Ascending aorta (tissue), 2 donors: ENCODE results near the gene BRDT. TPM values are rescaled to one million over a fixed set of nuclear protein-coding genes. Genes with fewer than 3 reads are reported as not detected.

Experiments used
- DNase-seq, 2 donors: peaks; one replicate each; pipeline ENCODE4 v3.0.0-alpha.2; 2019; ENCODE audit warnings: low spot score in 2 of 2
- H3K27ac ChIP-seq, 2 donors: fragments of 200-600 bp; sonication (generic); one replicate each; pipeline ENCODE4 v1.5.1; 2016 to 2017; ENCODE audit warnings: mild to moderate bottlenecking in 1 of 2
- H3K27me3 ChIP-seq: fragments of 200-600 bp; sonication (generic); one replicate; pipeline ENCODE4 v1.5.1; 2017
- H3K36me3 ChIP-seq, 2 donors: fragments of 200-600 bp; sonication (generic); one replicate each; pipeline ENCODE4 v1.5.1; 2016
- H3K4me1 ChIP-seq, 2 donors: fragments of 200-600 bp; sonication (generic); one replicate each; pipeline ENCODE4 v1.5.1; 2016 to 2017; ENCODE audit warnings: mild to moderate bottlenecking in 1 of 2
- H3K4me3 ChIP-seq, 2 donors: fragments of 200-600 bp; sonication (generic); one replicate each; pipeline ENCODE4 v1.5.1; 2016 to 2017; ENCODE audit warnings: mild to moderate bottlenecking in 1 of 2
- H3K9me3 ChIP-seq, 2 donors: fragments of 200-600 bp; sonication (generic); one replicate each; pipeline ENCODE4 v1.5.1; 2016
- CTCF ChIP-seq, 3 experiments: fragments of 200-600 bp in 2 of 3; fragments of 450-650 bp in 1 of 3; sonication (generic) in 2 of 3; IDR thresholded peaks; one replicate each; pipeline ENCODE4 v1.5.1; 2016 to 2019; ENCODE audit warnings: antibody characterized with exemption in 3 of 3, mild to moderate bottlenecking in 1 of 3, moderate library complexity in 1 of 3
- intact Hi-C: fragments of 100-400 bp; cut with DNase I; formaldehyde crosslinking; loops from one replicate; pipeline ENCODE4 v1.15.1; 2023
- total RNA-seq: library from RNA; depleted of rRNA; stranded (reverse); fragments of >200 nt; gene quantifications from one replicate; pipeline ENCODE4 v1.1.0, GENCODE V29; 2016

Gene BRDT
- total RNA-seq, 1 donor from 2014 or later, result not detected

- H3K9me3 ChIP-seq, result no peaks in the 10 kb centered on the region
- no peak overlapping the region for H3K27ac ChIP-seq
- H3K27me3 ChIP-seq, result no peaks in the 10 kb centered on the region
- H3K4me3 ChIP-seq, result no peak overlapping the region
- no peak for TF ChIP-seq CTCF (IDR thresholded peaks at IDR 0.05)
- H3K4me1 ChIP-seq, result no peaks in the 10 kb centered on the region
- intact Hi-C loops, result loop anchor here (5.0 kb wide), 3 partner anchors 42 to 647 kb away; partner anchors contain the start of gene TGFBR3
- DNase-seq, result no peak
- no peaks in the 10 kb centered on the region for H3K36me3 ChIP-seq
Measured at GRCh38 chr1:91929250-91929649, 20.0 kb upstream of the BRDT start.

- H3K27ac ChIP-seq, result no peak overlapping the region
- no peak for DNase-seq
- H3K4me3 ChIP-seq, result no peak overlapping the region
- no peaks in the 10 kb centered on the region for H3K27me3 ChIP-seq
- H3K4me1 ChIP-seq, result no peaks in the 10 kb centered on the region
- intact Hi-C loops, result no loop called here
- no peaks in the 10 kb centered on the region for H3K36me3 ChIP-seq
- no peak for TF ChIP-seq CTCF (IDR thresholded peaks at IDR 0.05)
- H3K9me3 ChIP-seq, result peaks cover 0 to 7% of the 10 kb centered on the region in 2 donors
Measured at GRCh38 chr1:91937613-91938012, 11.6 kb upstream of the BRDT start.

- Histone ChIP-seq H3K27me3 (no peaks in the 10 kb centered on the region), H3K4me1 (no peaks in the 10 kb centered on the region), H3K9me3 (peaks cover 0 to 7% of the 10 kb centered on the region in 2 donors), H3K36me3 (no peaks in the 10 kb centered on the region), H3K27ac (no peak overlapping the region), H3K4me3 (no peak overlapping the region)
- intact Hi-C loops, result no loop called here
- DNase-seq, result no peak
- TF ChIP-seq CTCF (IDR thresholded peaks at IDR 0.05), result no peak
Measured at GRCh38 chr1:91940496-91940895, 8.7 kb upstream of the BRDT start.

GRCh38 chr1:91944087-91944486, 5.1 kb upstream of the BRDT start:
- Histone ChIP-seq H3K27me3 (no peaks in the 10 kb centered on the region), H3K36me3 (no peaks in the 10 kb centered on the region), H3K4me3 (no peak overlapping the region), H3K9me3 (peaks cover 0 to 7% of the 10 kb centered on the region in 2 donors), H3K27ac (no peak overlapping the region), H3K4me1 (no peaks in the 10 kb centered on the region)
- TF ChIP-seq CTCF (IDR thresholded peaks at IDR 0.05), result no peak
- intact Hi-C loops, result no loop called here
- no peak for DNase-seq

- no peak overlapping the region for H3K4me3 ChIP-seq
- no peak for DNase-seq
- H3K36me3 ChIP-seq, result no peaks in the 10 kb centered on the region
- H3K4me1 ChIP-seq, result no peaks in the 10 kb centered on the region
- TF ChIP-seq CTCF (IDR thresholded peaks at IDR 0.05), result no peak
- no peaks in the 10 kb centered on the region for H3K9me3 ChIP-seq
- intact Hi-C loops, result no loop called here
- H3K27ac ChIP-seq, result no peak overlapping the region
- H3K27me3 ChIP-seq, result no peaks in the 10 kb centered on the region
Measured at GRCh38 chr1:91948097-91948496, 1.1 kb upstream of the BRDT start.
